Camera-type eye (tissue), 1 donor: Measurements from ENCODE around the gene FDX1. TPM values are rescaled to one million over a fixed set of nuclear protein-coding genes. Genes with fewer than 3 reads are reported as not detected.

Source experiments
- total RNA-seq: library from RNA; depleted of rRNA; stranded (reverse); fragments of >200 nt; gene quantifications from one replicate; pipeline ENCODE4 v1.2.3, GENCODE V29; 2014

FDX1 gene
- 19.0 TPM for total RNA-seq

GRCh38 chr11:110429731-110430266 is at the start of gene FDX1:
FDX1 (plus strand) TSS chr11:110429948; CDS start chr11:110430121, 173 bp downstream.

Other genes with a start within 250 kb of the FDX1 start
- gene RDX, start 133.3 kb upstream of the FDX1 start, total RNA-seq = 105 TPM